GM18858 (cell line): ENCODE results near the gene ZDBF2.
"Not testable (repeated sequence)": the region's sequence is repeated elsewhere in the genome, so short reads cannot be mapped to it uniquely, and the experiment has no call there.

Experiments
- ATAC-seq: cut with Tn5 transposase; IDR thresholded peaks from one replicate; pipeline ENCODE4 v1.9.1; 2021; ENCODE audit not compliant: unreplicated experiment

The ZDBF2 gene

GRCh38 chr2:206323486-206323885 is 49.0 kb downstream of the ZDBF2 start:
- ATAC-seq = no peak

GRCh38 chr2:206324869-206325268 is 50.4 kb downstream of the ZDBF2 start:
- ATAC-seq = no peak

GRCh38 chr2:206328974-206329373 is 54.5 kb downstream of the ZDBF2 start:
- ATAC-seq = no peak

GRCh38 chr2:206336861-206337260 is 62.4 kb downstream of the ZDBF2 start:
- ATAC-seq = no peak

- no peak for ATAC-seq
These were observed 63.5 kb downstream of the ZDBF2 start for GRCh38 chr2:206337956-206338355.

GRCh38 chr2:206341396-206341795 is 66.9 kb downstream of the ZDBF2 start:
- no peak for ATAC-seq

- ATAC-seq = no peak
These were observed 68.7 kb downstream of the ZDBF2 start for GRCh38 chr2:206343144-206343543.

- ATAC-seq = no peak
These were observed 69.4 kb downstream of the ZDBF2 start for GRCh38 chr2:206343816-206344215.

- ATAC-seq = no peak
These were observed 71.1 kb downstream of the ZDBF2 start for GRCh38 chr2:206345606-206346005.

- no peak for ATAC-seq
These were observed 74.9 kb downstream of the ZDBF2 start for GRCh38 chr2:206349375-206349774.

- no peak for ATAC-seq
These were observed 78.1 kb downstream of the ZDBF2 start for GRCh38 chr2:206352571-206352970.

GRCh38 chr2:206353685-206354084 is 79.2 kb downstream of the ZDBF2 start:
- ATAC-seq = no peak

GRCh38 chr2:206354129-206354528 is 79.7 kb downstream of the ZDBF2 start:
- no peak for ATAC-seq

- ATAC-seq = not testable (repeated sequence)
These were observed 82.4 kb downstream of the ZDBF2 start for GRCh38 chr2:206356840-206357239.

- not testable (repeated sequence) for ATAC-seq
These were observed 86.4 kb downstream of the ZDBF2 start for GRCh38 chr2:206360840-206361239.

- ATAC-seq = peak; percentile 85
These were observed 87.1 kb downstream of the ZDBF2 start for GRCh38 chr2:206361407-206362045.
